WERI-Rb-1 (cell line): Measurements from ENCODE around the gene CCDC107.

Source experiments
- DNase-seq: peaks from one replicate; pipeline ENCODE4 v3.0.0-alpha.2; 2020
- H3K27ac ChIP-seq: fragments of 250-450 bp; sonication (Bioruptor Pico); 2 replicates; pipeline ENCODE4 v1.5.1; 2020; ENCODE audit warnings: mild to moderate bottlenecking, moderate library complexity
- H3K27me3 ChIP-seq: fragments of 250-450 bp; sonication (Bioruptor Pico); 2 replicates; pipeline ENCODE4 v1.5.1; 2021; ENCODE audit warnings: mild to moderate bottlenecking, low read depth, moderate library complexity; ENCODE audit not compliant: insufficient read depth, severe bottlenecking
- H3K36me3 ChIP-seq: fragments of 250-450 bp; sonication (Bioruptor Pico); 2 replicates; pipeline ENCODE4 v1.5.1; 2020; ENCODE audit warnings: mild to moderate bottlenecking, moderate library complexity
- H3K4me3 ChIP-seq: 2 replicates; pipeline ENCODE4 v1.5.1; 2011; ENCODE audit warnings: low read depth, mild to moderate bottlenecking, control low read depth, low read length
- H3K9me3 ChIP-seq: fragments of 250-450 bp; sonication (Bioruptor Pico); 2 replicates; pipeline ENCODE4 v1.5.1; 2021; ENCODE audit warnings: mild to moderate bottlenecking, moderate library complexity; ENCODE audit not compliant: severe bottlenecking
- CTCF ChIP-seq: IDR thresholded peaks from 2 replicates; pipeline ENCODE4 v1.5.1; 2011; ENCODE audit warnings: low read depth, mild to moderate bottlenecking, control low read depth, inconsistent platforms, low read length

Gene CCDC107

GRCh38 chr9:35706951-35707350, 48.9 kb downstream of the CCDC107 start:
- Histone ChIP-seq H3K27me3 (no peaks in the 10 kb centered on the region), H3K9me3 (no peaks in the 10 kb centered on the region), H3K36me3 (peaks cover 92% of the 10 kb centered on the region), H3K4me3 (no peak overlapping the region), H3K27ac (no peak overlapping the region)
- no peak for DNase-seq
- TF ChIP-seq CTCF = no peak

GRCh38 chr9:35708146-35708545, 50.1 kb downstream of the CCDC107 start:
- Histone ChIP-seq H3K27me3 (no peaks in the 10 kb centered on the region), H3K9me3 (no peaks in the 10 kb centered on the region), H3K36me3 (peaks cover 88% of the 10 kb centered on the region), H3K27ac (no peak overlapping the region), H3K4me3 (no peak overlapping the region)
- no peak for DNase-seq
- TF ChIP-seq CTCF = no peak

- H3K36me3 ChIP-seq = peaks cover 87% of the 10 kb centered on the region
- no peaks in the 10 kb centered on the region for H3K27me3 ChIP-seq
- DNase-seq = no peak
- no peaks in the 10 kb centered on the region for H3K9me3 ChIP-seq
- no peak for TF ChIP-seq CTCF
- no peak overlapping the region for H3K4me3 ChIP-seq
- no peak overlapping the region for H3K27ac ChIP-seq
Measured at GRCh38 chr9:35710818-35711500, 52.9 kb downstream of the CCDC107 start.
